Measurements from ENCODE around the gene CEP41. TPM values are rescaled to one million over a fixed set of nuclear protein-coding genes. Genes with fewer than 3 reads are reported as not detected.

The CEP41 gene
- total and polyA plus RNA-seq, 2 of the 13 experiments (the other 11 are each of a cell fraction or from before 2014, with no cell fraction given) = 8.7 to 9.0 TPM

GRCh38 chr7:130478991-130479390, 38.2 kb upstream of the CEP41 start (continued):
- TF ChIP-seq, protein P1, sequence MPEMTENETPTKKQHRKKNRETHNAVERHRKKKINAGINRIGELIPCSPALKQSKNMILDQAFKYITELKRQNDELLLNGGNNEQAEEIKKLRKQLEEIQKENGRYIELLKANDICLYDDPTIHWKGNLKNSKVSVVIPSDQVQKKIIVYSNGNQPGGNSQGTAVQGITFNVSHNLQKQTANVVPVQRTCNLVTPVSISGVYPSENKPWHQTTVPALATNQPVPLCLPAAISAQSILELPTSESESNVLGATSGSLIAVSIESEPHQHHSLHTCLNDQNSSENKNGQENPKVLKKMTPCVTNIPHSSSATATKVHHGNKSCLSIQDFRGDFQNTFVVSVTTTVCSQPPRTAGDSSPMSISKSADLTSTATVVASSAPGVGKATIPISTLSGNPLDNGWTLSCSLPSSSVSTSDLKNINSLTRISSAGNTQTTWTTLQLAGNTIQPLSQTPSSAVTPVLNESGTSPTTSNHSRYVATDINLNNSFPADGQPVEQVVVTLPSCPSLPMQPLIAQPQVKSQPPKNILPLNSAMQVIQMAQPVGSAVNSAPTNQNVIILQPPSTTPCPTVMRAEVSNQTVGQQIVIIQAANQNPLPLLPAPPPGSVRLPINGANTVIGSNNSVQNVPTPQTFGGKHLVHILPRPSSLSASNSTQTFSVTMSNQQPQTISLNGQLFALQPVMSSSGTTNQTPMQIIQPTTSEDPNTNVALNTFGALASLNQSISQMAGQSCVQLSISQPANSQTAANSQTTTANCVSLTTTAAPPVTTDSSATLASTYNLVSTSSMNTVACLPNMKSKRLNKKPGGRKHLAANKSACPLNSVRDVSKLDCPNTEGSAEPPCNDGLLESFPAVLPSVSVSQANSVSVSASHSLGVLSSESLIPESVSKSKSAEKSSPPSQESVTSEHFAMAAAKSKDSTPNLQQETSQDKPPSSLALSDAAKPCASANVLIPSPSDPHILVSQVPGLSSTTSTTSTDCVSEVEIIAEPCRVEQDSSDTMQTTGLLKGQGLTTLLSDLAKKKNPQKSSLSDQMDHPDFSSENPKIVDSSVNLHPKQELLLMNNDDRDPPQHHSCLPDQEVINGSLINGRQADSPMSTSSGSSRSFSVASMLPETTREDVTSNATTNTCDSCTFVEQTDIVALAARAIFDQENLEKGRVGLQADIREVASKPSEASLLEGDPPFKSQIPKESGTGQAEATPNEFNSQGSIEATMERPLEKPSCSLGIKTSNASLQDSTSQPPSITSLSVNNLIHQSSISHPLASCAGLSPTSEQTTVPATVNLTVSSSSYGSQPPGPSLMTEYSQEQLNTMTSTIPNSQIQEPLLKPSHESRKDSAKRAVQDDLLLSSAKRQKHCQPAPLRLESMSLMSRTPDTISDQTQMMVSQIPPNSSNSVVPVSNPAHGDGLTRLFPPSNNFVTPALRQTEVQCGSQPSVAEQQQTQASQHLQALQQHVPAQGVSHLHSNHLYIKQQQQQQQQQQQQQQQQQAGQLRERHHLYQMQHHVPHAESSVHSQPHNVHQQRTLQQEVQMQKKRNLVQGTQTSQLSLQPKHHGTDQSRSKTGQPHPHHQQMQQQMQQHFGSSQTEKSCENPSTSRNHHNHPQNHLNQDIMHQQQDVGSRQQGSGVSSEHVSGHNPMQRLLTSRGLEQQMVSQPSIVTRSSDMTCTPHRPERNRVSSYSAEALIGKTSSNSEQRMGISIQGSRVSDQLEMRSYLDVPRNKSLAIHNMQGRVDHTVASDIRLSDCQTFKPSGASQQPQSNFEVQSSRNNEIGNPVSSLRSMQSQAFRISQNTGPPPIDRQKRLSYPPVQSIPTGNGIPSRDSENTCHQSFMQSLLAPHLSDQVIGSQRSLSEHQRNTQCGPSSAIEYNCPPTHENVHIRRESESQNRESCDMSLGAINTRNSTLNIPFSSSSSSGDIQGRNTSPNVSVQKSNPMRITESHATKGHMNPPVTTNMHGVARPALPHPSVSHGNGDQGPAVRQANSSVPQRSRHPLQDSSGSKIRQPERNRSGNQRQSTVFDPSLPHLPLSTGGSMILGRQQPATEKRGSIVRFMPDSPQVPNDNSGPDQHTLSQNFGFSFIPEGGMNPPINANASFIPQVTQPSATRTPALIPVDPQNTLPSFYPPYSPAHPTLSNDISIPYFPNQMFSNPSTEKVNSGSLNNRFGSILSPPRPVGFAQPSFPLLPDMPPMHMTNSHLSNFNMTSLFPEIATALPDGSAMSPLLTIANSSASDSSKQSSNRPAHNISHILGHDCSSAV (CRISPR knock-in tag; IDR thresholded peaks at IDR 0.05; ENCODE audit: borderline replicate concordance) = no peak
- TF ChIP-seq SRY (CRISPR knock-in tag; IDR thresholded peaks at IDR 0.05) (no peak), GABPB1 (CRISPR knock-in tag; IDR thresholded peaks at IDR 0.05) (no peak), ZNF781 (CRISPR knock-in tag; IDR thresholded peaks at IDR 0.05; ENCODE audit: borderline replicate concordance, not compliant biosample characterization) (no peak), ZNF598 (CRISPR knock-in tag; IDR thresholded peaks at IDR 0.05; ENCODE audit: borderline replicate concordance) (no peak), ZNF816 (CRISPR knock-in tag; IDR thresholded peaks at IDR 0.05; ENCODE audit: borderline replicate concordance) (no peak), CSRNP1 (CRISPR knock-in tag; IDR thresholded peaks at IDR 0.05) (no peak), NPAS2 (CRISPR knock-in tag; IDR thresholded peaks at IDR 0.05; ENCODE audit: borderline replicate concordance) (no peak)

Measured in HepG2 (cell line).